ENCODE data around the gene WDR54.

DNA sequence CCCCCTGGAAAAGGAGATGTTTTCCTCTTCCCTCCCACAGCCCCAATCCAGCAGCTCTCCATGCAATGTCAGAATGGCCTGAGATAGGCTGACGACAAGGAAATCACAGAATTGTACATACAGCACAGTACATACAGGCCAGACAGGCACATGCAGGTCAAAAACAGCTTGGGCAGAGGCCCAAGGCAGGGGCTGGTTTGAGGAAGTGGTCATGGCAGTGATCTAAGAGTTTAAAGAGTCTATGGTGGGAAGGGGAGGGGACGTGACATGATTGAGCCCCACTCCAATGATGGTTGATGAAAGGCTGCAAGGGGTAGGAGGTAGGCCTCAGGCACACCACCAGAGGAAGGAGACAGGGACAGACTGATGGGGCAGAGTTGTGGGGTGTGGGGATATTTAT is 45.7 kb upstream of the WDR54 start:
- TF ChIP-seq, protein P1, sequence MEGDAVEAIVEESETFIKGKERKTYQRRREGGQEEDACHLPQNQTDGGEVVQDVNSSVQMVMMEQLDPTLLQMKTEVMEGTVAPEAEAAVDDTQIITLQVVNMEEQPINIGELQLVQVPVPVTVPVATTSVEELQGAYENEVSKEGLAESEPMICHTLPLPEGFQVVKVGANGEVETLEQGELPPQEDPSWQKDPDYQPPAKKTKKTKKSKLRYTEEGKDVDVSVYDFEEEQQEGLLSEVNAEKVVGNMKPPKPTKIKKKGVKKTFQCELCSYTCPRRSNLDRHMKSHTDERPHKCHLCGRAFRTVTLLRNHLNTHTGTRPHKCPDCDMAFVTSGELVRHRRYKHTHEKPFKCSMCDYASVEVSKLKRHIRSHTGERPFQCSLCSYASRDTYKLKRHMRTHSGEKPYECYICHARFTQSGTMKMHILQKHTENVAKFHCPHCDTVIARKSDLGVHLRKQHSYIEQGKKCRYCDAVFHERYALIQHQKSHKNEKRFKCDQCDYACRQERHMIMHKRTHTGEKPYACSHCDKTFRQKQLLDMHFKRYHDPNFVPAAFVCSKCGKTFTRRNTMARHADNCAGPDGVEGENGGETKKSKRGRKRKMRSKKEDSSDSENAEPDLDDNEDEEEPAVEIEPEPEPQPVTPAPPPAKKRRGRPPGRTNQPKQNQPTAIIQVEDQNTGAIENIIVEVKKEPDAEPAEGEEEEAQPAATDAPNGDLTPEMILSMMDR (conservative IDR thresholded peaks at IDR 0.05; ENCODE audit: low read depth, low read length): no peak
- no peak for TF ChIP-seq EZH2phosphoT487 (IDR thresholded peaks at IDR 0.05; ENCODE audit: borderline replicate concordance, low read length)
